HepG2 (cell line): ENCODE data around the gene PDS5B. TPM values are rescaled to one million over a fixed set of nuclear protein-coding genes. Genes with fewer than 3 reads are reported as not detected.
A peak's percentile ranks its signal among the peaks of the same experiment; 100 is the strongest.

Experiments used
- ARID5B ChIP-seq: IDR thresholded peaks from 2 replicates; pipeline ENCODE4 v1.4.0; 2020; ENCODE audit warnings: mild to moderate bottlenecking, missing genetic modification reagents
- ATF2 ChIP-seq: sonication (generic); formaldehyde crosslinking; IDR thresholded peaks from 2 replicates; pipeline ENCODE4 v1.4.0; 2020; ENCODE audit warnings: missing genetic modification reagents
- CEBPG ChIP-seq: IDR thresholded peaks from 2 replicates; pipeline ENCODE4 v1.6.1; 2016
- ETV5 ChIP-seq: IDR thresholded peaks from 2 replicates; pipeline ENCODE4 v1.6.1; 2018; ENCODE audit warnings: missing biosample characterization, missing genetic modification reagents, inconsistent platforms, borderline replicate concordance
- KDM6A ChIP-seq: IDR thresholded peaks from 2 replicates; pipeline ENCODE4 v1.6.1; 2016; ENCODE audit warnings: low read depth
- NCOA1 ChIP-seq: sonication (generic); formaldehyde crosslinking; IDR thresholded peaks from 2 replicates; pipeline ENCODE4 v1.9.0; 2021; ENCODE audit warnings: missing genetic modification reagents
- NFIB ChIP-seq: sonication (generic); formaldehyde crosslinking; IDR thresholded peaks from 2 replicates; pipeline ENCODE4 v1.9.0; 2021; ENCODE audit warnings: missing genetic modification reagents, mild to moderate bottlenecking, borderline replicate concordance
- PHF21A ChIP-seq: sonication (generic); formaldehyde crosslinking; IDR thresholded peaks from 2 replicates; pipeline ENCODE4 v1.5.0; 2020; ENCODE audit warnings: mild to moderate bottlenecking, missing genetic modification reagents
- RAD21 ChIP-seq: fragments of 450-650 bp; formaldehyde crosslinking; IDR thresholded peaks from 2 replicates; pipeline ENCODE4 v1.5.0; 2020; ENCODE audit warnings: mild to moderate bottlenecking
- RNF219 ChIP-seq: sonication (generic); formaldehyde crosslinking; IDR thresholded peaks from 2 replicates; pipeline ENCODE4 v1.5.0; 2020; ENCODE audit warnings: mild to moderate bottlenecking, missing genetic modification reagents
- ZBTB37 ChIP-seq: sonication (generic); formaldehyde crosslinking; IDR thresholded peaks from 2 replicates; pipeline ENCODE4 v1.4.0; 2020; ENCODE audit warnings: mild to moderate bottlenecking, missing genetic modification reagents
- ZNF337 ChIP-seq: sonication (generic); formaldehyde crosslinking; IDR thresholded peaks from 2 replicates; pipeline ENCODE4 v1.5.1; 2020; ENCODE audit warnings: missing genetic modification reagents, low read depth, mild to moderate bottlenecking, borderline replicate concordance
- ZNF33B ChIP-seq: sonication (generic); formaldehyde crosslinking; IDR thresholded peaks from 2 replicates; pipeline ENCODE4 v1.5.1; 2020; ENCODE audit warnings: mild to moderate bottlenecking, missing genetic modification reagents
- ZNF543 ChIP-seq: sonication (generic); formaldehyde crosslinking; IDR thresholded peaks from 2 replicates; pipeline ENCODE4 v1.4.0; 2020; ENCODE audit warnings: mild to moderate bottlenecking, missing genetic modification reagents
- ZNF646 ChIP-seq: sonication (generic); formaldehyde crosslinking; IDR thresholded peaks from 2 replicates; pipeline ENCODE4 v1.9.0; 2021; ENCODE audit warnings: mild to moderate bottlenecking, missing genetic modification reagents
- polyA plus RNA-seq, 8 experiments: library from polyadenylated mRNA; depleted of rRNA in 3 of 8; stranded (reverse) in 7 of 8; unstranded in 1 of 8; fragments of >200 nt; fragmentation: Illumina TruSeq in 4 of 8; extraction: Trizol in 4 of 8; gene quantifications; 2 replicates each; pipeline versions ENCODE4 v1.2.1 to v1.2.3, GENCODE V29; 2011 to 2016; ENCODE audit warnings: low read depth in 4 of 8, missing spikeins in 1 of 8, mixed read lengths in 1 of 8; ENCODE audit not compliant: insufficient read depth in 1 of 8
- total RNA-seq, 5 experiments: library from RNA; depleted of rRNA; stranded (reverse); fragments of >200 nt; fragmentation: Illumina TruSeq; extraction: Trizol; gene quantifications; 2 replicates each; pipeline ENCODE4 v1.2.3, GENCODE V29; 2016; ENCODE audit warnings: low read depth in 1 of 5

Gene PDS5B
- total and polyA plus RNA-seq, 2 of the 13 experiments (the other 11 are each of a cell fraction or from before 2014, with no cell fraction given), result 5.8 to 24.6 TPM

- TF ChIP-seq RAD21 (CRISPR knock-in tag) (0 out of 2 replicates have a peak, but pooled peaks have one; percentile 9), ZNF646 (CRISPR knock-in tag) (peak; percentile 51; the same call in 1 of the 2 replicates), ETV5 (CRISPR knock-in tag) (peak; percentile 60; the same call in 1 of the 2 replicates), ARID5B (CRISPR knock-in tag) (peak; percentile 67), NFIB (CRISPR knock-in tag) (no peak), ZNF543 (CRISPR knock-in tag) (no peak), KDM6A (CRISPR knock-in tag) (0 out of 2 replicates have a peak, but pooled peaks have one; percentile 29), RNF219 (no peak), CEBPG (peak; percentile 13; the same call in 1 of the 2 replicates), ZNF33B (CRISPR knock-in tag) (no peak), ZBTB37 (CRISPR knock-in tag) (no peak), PHF21A (peak; percentile 46; the same call in 1 of the 2 replicates), NCOA1 (no peak), ATF2 (CRISPR knock-in tag) (no peak), ZNF337 (CRISPR knock-in tag) (no peak)
Observed at GRCh38 chr13:32549788-32550187, 36.5 kb upstream of the PDS5B start (continued).
